ENCODE data around the gene DDB1. TPM values are rescaled to one million over a fixed set of nuclear protein-coding genes. Genes with fewer than 3 reads are reported as not detected.

The DDB1 gene
- total RNA-seq, 1 donor from 2014 or later = 243 TPM

GRCh38 chr11:61297341-61297740, 35.6 kb downstream of the DDB1 start:
- no peak for DNase-seq (ENCODE audit: low spot score)

DNA sequence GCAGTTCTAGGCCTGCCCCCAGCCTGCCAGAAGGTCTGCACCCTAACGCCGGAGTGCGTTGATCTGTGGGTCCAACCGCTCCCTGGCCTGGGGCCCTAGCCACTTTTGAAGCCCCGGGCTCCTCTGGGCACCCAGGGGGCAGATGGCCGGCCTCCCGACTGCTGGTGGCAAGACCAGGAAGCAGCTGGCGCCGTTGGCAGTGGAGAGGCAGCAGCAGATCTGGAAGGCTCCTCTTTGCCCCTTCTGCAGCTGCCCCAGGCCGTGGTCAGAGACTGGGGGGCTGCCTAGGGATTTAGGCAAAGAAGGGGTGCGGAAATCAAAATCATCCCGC, 37.3 kb downstream of the DDB1 start:
- DNase-seq (ENCODE audit: low spot score) = no peak

GRCh38 chr11:61294717-61295595, 37.9 kb downstream of the DDB1 start, which contains the start of gene VWCE:
Gene VWCE, minus strand, starts transcription at chr11:61295316. Its CDS starts 279 bp downstream, at chr11:61295037.
- peak; percentile 71 for DNase-seq (ENCODE audit: low spot score)

DNA sequence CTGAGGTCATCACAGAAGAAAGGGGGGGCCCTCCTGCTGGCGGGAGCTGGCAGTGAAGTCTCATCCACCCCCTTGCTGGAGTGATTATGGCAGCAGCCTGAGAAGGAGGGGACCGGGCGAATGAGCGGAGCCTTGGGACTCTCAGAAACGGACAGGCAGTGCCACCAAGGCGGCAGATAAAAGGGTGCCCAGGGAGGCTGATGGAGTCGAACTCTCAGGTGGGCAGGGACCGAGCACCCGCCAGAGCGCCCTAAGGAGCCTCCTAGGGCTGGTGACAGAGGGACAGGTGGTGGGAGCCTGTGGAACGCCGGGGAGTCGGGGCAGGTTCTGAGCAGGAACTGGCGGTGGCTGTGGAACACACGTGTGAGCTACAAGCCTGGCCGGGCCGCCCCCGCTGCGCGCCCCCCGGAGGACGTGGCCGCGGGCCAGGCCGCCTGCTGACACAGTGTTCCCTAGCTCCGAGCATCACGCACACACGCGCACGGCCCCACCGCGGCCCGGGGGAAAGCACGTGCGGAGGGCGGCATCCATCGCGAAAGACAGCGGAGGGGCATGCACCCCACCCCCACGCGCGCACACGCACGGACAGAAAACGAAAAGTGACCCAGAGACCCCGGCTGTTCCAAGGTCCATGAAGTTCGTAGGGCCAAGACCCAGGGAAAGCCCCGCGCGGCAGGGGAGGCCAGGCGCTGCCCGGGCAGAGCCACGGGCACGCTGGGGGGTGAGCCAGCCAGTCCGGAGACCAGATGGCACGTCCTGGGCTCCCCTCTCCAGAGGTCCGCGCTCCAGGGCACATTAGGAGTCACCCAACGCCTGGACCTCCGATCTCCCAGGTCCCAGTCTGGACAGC, 38.8 kb downstream of the DDB1 start:
- peak; percentile 48 for DNase-seq (ENCODE audit: low spot score)

- no peak for DNase-seq (ENCODE audit: low spot score)
These were observed 40.5 kb downstream of the DDB1 start for GRCh38 chr11:61292356-61292755.

- no peak for DNase-seq (ENCODE audit: low spot score)
These were observed 41.8 kb downstream of the DDB1 start for GRCh38 chr11:61290905-61291690.

- DNase-seq (ENCODE audit: low spot score) = no peak
These were observed 45.4 kb downstream of the DDB1 start for GRCh38 chr11:61287338-61287977.

- DNase-seq (ENCODE audit: low spot score) = no peak
These were observed 49.3 kb downstream of the DDB1 start for GRCh38 chr11:61283613-61284012.

DNA sequence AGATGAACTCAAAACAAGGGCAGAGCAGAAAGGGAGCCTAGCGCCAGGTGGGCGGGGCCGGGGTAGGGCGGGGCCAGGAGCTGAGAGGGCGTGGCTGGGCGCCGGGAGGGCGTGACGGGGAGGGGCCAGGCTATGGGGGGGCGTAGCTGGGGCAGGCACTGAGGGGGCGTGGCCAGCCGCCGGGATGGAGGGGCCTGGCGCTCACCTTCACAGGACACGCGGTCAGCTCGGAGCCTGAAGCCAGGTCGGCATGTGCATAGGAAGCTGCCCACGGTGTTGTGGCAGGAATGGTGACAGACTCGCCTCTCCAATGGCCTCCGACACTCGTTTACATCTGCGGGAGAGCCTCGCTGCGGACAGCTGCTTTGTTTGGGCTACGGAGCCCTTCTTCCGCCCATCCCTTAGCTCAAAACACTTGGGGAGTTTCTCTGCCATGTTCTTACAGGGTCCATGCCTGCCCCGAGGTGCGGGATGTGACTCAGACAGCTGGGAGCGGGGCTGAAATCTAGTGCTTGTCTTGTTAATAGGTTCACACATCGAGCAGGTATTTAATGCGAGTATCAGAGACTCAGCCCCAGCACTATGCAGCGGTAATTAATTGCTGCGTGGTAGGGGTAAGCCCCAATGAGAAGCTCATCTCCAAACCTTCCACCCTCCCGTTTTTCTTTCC, 51.2 kb downstream of the DDB1 start:
- no peak for DNase-seq (ENCODE audit: low spot score)

DNA sequence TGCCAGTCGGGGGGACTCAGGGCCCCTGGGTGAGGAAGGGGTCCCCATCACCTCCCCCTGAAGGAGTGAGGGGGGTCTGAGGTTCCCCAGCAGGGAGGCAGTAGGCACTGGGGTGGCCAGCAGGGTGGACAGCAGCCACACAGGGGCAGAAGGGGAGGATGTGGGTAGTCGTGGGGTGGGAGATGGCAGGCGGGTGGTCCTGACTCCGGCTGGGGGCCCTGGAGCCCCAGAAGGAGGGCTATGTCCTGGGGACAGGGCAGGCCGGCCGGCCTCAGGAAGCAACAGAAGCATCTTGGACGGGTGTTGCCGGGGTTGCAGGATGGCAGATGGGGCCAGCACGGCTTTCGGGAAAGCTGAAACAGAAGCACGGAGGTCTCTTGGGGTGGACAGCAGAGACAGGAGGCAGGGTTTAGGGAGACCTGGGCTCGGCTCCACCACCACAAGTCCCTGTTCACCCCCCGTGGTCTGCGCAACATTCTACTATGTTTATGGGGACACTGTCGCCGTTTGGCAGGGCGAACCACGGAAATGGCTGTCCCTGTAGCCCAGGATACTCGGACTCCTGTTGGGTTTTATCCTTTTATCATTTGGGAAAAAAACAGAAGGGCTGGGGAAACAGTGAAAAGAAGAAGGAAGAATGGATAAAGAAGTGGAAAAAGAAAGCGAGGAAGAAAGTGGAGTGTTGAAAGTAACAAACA, 51.9 kb downstream of the DDB1 start:
- DNase-seq (ENCODE audit: low spot score) = no peak

- no peak for DNase-seq (ENCODE audit: low spot score)
These were observed 52.8 kb downstream of the DDB1 start for GRCh38 chr11:61279934-61280659.

GRCh38 chr11:61278001-61278470, 54.9 kb downstream of the DDB1 start:
- DNase-seq (ENCODE audit: low spot score) = no peak

- DNase-seq (ENCODE audit: low spot score) = no peak
These were observed 55.5 kb downstream of the DDB1 start for GRCh38 chr11:61277186-61278000.

DNA sequence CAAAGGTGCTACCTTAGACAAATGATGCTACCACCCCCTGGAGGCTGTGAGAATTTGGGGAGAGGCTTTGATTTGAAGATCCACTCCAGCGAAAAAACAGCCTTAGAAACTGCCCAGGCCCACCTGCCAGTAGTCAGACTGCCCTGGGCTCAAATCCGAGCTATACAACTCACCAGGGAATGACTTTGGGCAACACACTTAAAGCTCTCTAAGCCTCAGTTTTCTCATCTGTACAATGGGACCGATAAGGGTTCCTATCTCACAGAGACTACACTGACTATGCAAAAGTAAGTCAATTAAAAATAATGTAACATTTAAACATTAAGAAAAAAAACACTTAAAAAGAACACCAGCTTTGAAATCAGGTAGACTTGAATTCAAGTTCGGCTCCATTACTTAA, 57.7 kb downstream of the DDB1 start:
- DNase-seq (ENCODE audit: low spot score) = no peak

- no peak for DNase-seq (ENCODE audit: low spot score)
These were observed 58.8 kb downstream of the DDB1 start for GRCh38 chr11:61274084-61274483.

DNA sequence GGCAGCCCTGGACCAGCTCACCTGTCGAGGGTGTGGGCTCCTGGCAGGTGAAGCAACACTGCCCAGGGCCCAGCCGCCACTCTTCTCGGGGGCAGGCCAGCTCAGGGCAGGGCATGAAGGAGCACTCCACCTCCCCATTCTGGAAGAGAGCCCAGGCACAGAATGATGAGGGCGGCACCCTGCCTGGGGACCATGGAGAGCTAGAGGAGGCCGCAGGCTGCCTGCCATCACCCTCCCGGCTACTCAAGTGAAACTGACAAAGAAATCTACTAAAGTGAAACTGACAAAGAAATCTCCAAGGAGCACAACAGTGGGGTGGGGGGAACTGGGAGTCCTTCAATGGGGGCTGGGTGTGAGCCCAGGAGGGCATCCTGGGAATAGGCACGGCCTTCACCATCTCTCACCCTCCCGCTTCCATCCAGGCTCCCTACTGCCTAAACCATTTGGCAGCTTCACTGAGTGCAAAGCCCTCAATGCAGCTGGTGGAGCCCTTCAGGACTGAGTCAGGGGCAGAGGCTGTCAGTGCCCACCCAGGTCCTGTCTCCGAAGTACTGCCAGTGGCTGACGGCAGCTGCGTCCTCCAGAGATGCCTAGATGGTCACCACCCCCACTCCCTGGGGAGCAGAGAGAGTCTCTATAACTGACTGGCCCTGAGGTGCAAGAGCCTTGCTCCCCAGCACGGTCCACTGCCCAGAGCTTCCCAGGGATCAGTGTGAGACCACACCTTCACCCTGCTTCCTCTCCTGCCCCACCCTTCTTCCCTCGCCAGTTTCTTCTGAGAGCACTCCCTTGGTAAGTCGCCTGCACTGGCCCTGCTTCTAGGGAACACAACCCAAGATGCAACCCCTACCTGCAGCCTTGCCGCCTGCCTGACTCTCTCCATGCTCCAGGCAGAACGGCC, 59.5 kb downstream of the DDB1 start:
- DNase-seq (ENCODE audit: low spot score) = no peak

DNA sequence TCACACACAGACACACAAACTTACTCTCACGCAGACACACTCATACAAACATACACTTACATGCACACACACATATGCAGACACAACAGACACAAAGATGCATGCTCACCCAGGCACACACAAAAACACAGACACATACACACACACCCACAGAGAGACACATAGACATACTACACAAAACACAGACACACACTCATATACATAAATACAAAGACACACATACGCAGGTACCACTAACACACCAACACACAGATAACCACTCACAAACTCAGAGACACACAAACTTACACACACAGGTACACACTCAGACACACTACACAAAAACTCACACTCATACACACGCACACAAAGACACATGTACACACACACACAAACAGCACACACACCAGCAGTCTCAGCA, 60.2 kb downstream of the DDB1 start:
- no peak for DNase-seq (ENCODE audit: low spot score)

Measured in umbilical cord (tissue), 2 donors.